22Rv1 (cell line): Measurements from ENCODE around the gene CFAP20.

Experiments
- ZFX ChIP-seq: fragments of 450-650 bp; IDR thresholded peaks from 2 replicates; pipeline ENCODE4 v1.6.1; 2017; ENCODE audit warnings: antibody characterized with exemption, borderline replicate concordance
- TF ChIP-seq, protein P1 (sequence below): fragments of 450-650 bp; IDR thresholded peaks from 2 replicates; pipeline ENCODE4 v1.5.1; 2017; ENCODE audit warnings: mild to moderate bottlenecking

GRCh38 chr16:58120234-58120633 is 8.9 kb downstream of the CFAP20 start:
- TF ChIP-seq, protein P1, sequence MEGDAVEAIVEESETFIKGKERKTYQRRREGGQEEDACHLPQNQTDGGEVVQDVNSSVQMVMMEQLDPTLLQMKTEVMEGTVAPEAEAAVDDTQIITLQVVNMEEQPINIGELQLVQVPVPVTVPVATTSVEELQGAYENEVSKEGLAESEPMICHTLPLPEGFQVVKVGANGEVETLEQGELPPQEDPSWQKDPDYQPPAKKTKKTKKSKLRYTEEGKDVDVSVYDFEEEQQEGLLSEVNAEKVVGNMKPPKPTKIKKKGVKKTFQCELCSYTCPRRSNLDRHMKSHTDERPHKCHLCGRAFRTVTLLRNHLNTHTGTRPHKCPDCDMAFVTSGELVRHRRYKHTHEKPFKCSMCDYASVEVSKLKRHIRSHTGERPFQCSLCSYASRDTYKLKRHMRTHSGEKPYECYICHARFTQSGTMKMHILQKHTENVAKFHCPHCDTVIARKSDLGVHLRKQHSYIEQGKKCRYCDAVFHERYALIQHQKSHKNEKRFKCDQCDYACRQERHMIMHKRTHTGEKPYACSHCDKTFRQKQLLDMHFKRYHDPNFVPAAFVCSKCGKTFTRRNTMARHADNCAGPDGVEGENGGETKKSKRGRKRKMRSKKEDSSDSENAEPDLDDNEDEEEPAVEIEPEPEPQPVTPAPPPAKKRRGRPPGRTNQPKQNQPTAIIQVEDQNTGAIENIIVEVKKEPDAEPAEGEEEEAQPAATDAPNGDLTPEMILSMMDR, result no peak
- no peak for TF ChIP-seq ZFX
